Dedifferentiated amniotic fluid mesenchymal stem cell (primary cell): ENCODE measurements around the gene GLI2.

Experiments
- DNase-seq: peaks from one replicate; pipeline ENCODE4 v3.0.0-alpha.2; 2016; ENCODE audit errors: extremely low spot score

GLI2 gene

DNA sequence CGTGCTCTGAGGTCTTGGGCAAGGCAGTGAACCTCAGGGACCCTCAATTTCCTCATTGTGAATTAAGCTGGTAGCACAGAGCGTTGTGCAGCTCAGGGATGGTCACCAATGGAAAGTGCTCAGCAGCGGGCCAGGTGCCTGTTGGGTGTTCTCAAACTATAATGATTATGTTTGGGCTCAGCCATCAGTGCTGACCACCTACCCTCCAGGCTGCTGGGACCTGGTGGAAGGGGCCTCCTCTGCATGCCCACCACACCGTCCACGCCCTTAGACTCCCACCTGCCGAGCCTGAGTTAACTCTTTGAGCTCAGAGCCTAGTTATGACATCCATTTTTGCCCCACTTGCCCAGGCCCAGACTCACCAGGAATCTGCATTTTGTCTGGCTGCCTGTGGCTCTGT is 35.0 kb downstream of the GLI2 start:
- DNase-seq, result no peak

GRCh38 chr2:120771111-120771780 is 35.6 kb downstream of the GLI2 start:
- peak; percentile 79 for DNase-seq

DNA sequence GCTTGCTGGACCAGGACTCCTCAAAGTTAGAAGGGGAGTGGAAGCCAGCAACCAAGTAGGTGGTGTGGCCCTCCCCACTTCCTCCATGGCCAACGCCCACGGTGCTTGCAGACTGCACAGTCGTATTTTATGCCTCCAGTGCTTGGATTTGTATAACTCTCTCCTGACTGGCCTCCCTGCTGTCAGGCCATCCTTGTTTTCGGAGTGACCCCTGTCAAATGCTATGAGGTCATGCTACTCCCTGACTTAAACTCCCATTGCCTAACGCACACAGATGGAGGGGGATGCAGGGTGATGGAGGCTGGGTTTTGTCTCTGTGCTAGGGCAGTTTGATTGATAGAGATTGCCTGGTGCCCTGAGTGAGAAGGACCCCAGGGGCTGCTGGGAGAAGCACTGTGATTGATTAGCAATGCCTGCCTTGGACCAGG is 36.1 kb downstream of the GLI2 start:
- DNase-seq, result no peak

GRCh38 chr2:120772261-120772660 is 36.6 kb downstream of the GLI2 start:
- no peak for DNase-seq

GRCh38 chr2:120773186-120773800 is 37.6 kb downstream of the GLI2 start:
- DNase-seq, result no peak

DNA sequence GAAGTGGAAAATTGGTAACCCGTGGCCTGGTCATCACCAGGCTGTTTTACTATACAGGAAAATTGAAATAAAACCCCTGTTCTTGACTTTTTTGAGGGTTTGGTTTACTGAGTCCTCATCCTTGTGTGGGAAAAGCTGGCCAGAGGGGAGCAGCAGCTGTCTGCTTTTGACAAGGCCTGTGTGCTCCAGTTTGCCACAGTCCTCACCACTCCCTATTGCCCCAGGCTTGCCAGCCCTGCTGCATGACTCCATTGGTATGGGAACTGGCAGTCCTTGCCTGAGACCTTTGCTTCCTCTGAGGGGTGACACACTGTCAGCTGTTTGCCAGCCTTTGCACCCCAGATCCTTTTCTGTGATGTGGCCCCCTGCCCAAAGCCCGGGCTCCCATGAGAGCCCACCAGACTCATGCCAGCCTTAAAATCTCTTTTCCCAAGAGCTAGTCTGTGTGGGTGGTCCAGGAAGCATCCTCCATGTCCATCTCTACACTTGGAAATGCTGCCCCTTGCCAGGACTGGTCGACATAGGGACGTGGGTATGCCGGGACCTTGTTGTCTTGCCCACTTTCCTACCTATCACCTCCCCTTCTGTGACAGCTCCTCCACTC is 39.0 kb downstream of the GLI2 start:
- no peak for DNase-seq

DNA sequence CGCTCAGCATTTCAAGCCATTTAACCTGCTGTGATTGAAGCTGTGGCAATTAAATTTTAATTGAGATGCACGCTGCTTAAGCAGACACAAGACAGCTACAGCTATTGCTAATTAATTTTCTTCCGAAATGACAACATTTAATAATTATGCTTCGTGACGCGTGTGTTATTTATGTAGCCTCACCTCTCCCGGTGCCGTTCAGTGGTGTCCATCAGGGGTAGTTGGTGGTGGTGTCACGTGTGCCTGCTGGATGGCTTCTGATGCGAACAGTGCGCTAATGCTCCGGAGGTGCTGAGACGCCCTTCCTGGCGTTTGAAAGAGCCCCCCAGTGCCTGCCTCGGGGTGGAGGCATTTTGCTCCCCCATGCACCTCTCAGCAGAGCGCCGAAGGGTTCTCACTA is 39.5 kb downstream of the GLI2 start:
- DNase-seq, result no peak

DNA sequence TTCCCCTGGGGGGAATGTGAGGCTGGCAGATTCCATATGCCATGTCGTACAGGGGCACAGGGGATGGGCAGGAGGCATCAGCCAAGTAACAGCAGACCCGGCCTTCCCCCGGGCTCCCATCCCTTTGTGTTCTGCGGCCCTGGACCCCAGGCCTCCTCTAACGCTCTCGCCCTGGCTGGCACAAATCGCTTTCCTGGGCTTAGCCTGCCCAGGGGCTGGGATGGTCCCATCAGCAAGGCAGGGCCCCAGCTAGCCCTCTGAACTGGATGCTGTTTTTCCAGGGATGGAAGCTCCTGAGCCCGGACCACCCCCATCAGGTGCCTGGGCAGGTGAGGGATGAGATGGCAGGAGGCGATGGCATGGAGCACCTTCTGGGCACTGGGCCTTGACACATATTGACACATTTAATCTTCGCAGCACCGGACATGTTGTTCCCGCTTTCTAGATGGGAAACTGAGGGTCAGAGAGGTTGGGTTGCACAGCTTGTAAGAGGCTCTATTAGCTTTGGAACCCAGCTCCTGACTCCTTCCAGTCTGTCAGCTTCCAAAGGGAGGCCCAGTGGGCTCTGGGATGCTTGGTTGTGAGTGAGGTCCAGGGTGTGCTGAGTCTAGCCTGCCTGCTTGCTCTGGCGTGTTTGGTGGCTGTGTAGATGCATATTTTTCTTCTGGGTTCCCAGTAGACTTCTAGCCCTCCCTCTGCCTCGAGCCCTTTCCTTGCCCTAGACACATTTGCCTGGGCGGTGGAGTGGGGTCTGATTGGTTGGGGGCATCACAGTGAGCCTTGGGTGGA is 40.3 kb downstream of the GLI2 start:
- no peak for DNase-seq

DNA sequence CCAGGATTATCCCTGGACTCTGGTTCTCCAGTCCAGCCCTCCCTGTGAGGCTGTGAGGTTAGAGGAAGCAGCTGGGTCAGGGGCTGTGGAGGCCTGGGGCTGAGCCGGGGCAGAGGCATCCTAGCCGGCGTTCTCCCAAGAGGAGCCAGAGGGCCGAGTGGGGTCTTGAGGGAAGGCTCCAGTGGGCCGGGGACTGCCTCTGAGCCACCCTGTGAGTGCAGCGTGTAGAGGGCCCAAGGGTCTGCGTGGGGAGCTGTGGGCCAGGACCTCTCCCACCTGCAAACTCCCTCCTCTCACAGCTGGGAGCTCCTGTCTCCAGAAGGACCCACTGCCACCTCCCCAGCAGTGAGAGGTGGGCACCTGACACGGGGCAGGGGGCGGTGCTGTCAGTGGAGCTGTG is 41.0 kb downstream of the GLI2 start:
- DNase-seq, result no peak

DNA sequence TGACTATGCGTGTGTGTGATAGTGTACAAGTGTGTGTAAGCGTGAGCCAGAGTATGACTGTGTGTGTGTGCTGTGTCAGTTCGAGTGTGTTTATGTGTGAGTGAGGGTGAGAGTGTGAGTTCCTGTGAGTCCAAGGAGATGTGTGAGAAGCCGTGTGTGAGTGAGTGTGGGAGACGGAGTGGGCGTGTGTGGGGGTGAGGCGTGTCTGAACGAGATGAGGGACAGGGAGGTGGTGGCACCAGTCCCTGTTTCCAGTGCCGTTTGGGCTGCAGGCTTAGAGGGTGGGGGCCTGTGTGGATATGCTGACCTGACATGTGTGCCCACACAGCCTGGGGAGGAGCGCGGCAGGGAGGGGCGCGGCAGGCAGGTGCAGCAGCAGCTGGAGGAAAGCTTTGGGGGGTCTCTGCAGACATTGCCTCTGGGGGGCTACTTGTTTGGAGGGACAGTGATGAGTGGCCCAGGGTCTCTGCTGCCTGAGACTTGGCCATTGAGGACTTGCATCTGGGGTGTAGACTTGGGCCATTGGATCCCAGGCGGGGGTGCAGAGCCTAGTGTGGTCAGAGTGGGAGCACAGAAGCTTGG is 41.6 kb downstream of the GLI2 start:
- no peak for DNase-seq

DNA sequence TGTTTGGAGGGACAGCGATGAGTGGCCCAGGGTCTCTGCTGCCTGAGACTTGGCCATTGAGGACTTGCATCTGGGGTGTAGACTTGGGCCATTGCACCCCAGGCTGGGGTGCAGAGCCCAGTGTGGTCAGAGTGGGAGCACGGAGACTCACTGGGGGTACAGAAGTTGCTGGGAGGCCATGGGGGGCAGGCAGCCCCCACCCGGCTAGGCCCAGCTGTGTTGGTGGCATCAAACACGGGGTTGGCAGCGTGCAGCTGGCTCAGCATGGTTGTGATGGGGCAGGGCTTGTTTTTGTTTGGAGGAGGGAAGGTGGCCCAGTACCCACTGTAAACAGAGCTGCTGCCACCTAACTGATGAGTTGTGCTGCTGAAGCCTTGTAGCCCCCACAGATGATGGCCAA is 42.1 kb downstream of the GLI2 start:
- DNase-seq, result no peak

- DNase-seq, result no peak
These were observed 42.6 kb downstream of the GLI2 start for GRCh38 chr2:120778244-120778643.

DNA sequence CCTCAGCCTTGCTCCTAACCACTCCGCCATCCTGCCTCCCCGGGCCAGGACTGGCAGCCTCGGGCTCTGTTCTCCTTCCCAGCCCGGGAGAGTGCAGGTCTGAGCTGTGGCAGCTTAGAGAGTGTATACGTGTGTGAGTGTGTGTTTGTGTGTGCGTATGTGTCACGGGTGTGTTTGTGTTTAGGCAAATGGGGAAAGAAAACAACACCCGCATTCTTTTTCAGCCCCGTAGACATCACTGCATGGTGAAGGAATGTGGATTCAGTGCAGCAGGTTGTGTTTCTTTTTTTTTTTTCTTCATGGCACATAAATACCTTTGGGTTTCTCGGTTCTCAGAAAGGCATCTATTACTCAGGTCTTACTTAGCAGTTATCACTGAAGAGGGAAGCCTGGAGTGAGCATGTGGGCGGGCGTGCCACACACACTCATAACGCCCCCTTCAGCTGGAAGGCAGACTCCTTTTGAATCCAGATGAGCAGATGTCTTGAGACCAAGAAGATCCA is 44.2 kb downstream of the GLI2 start:
- DNase-seq, result peak; percentile 61

- no peak for DNase-seq
These were observed 44.7 kb downstream of the GLI2 start for GRCh38 chr2:120780402-120780801.

GRCh38 chr2:120783371-120783791 is 47.7 kb downstream of the GLI2 start:
- no peak for DNase-seq

DNA sequence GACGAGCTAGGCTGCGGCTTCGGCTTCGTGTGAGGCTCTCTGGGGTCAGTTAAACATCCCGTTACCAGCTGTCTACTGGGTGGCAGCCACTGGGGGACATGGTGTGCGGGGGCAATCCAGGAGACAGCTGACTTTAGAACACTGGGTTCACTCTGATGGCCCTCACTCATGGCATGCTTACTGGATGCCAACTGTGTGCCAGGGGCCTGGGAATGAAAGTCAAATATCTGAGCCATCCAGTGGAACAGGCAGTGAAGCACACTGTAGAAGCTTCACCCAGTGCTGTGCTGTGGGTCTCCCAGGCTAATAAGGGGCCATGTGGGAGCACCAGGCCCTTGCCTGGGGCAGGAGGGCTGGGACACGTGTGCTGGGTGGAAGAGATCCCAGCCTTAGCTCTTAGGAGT is 48.3 kb downstream of the GLI2 start:
- DNase-seq, result no peak
